Ascending aorta (tissue), 2 donors: Measurements from ENCODE around the gene ACTN1. TPM values are rescaled to one million over a fixed set of nuclear protein-coding genes. Genes with fewer than 3 reads are reported as not detected.

Experiments
- DNase-seq, 2 donors: peaks; one replicate each; pipeline ENCODE4 v3.0.0-alpha.2; 2019; ENCODE audit warnings: low spot score in 2 of 2
- H3K27ac ChIP-seq, 2 donors: fragments of 200-600 bp; sonication (generic); one replicate each; pipeline ENCODE4 v1.5.1; 2016 to 2017; ENCODE audit warnings: mild to moderate bottlenecking in 1 of 2
- H3K27me3 ChIP-seq: fragments of 200-600 bp; sonication (generic); one replicate; pipeline ENCODE4 v1.5.1; 2017
- H3K36me3 ChIP-seq, 2 donors: fragments of 200-600 bp; sonication (generic); one replicate each; pipeline ENCODE4 v1.5.1; 2016
- H3K4me1 ChIP-seq, 2 donors: fragments of 200-600 bp; sonication (generic); one replicate each; pipeline ENCODE4 v1.5.1; 2016 to 2017; ENCODE audit warnings: mild to moderate bottlenecking in 1 of 2
- H3K4me3 ChIP-seq, 2 donors: fragments of 200-600 bp; sonication (generic); one replicate each; pipeline ENCODE4 v1.5.1; 2016 to 2017; ENCODE audit warnings: mild to moderate bottlenecking in 1 of 2
- H3K9me3 ChIP-seq, 2 donors: fragments of 200-600 bp; sonication (generic); one replicate each; pipeline ENCODE4 v1.5.1; 2016
- intact Hi-C: fragments of 100-400 bp; cut with DNase I; formaldehyde crosslinking; loops from one replicate; pipeline ENCODE4 v1.15.1; 2023
- total RNA-seq: library from RNA; depleted of rRNA; stranded (reverse); fragments of >200 nt; gene quantifications from one replicate; pipeline ENCODE4 v1.1.0, GENCODE V29; 2016
- TF ChIP-seq, protein P1 (sequence below), 3 experiments: fragments of 200-600 bp in 2 of 3; fragments of 450-650 bp in 1 of 3; sonication (generic) in 2 of 3; IDR thresholded peaks; one replicate each; pipeline ENCODE4 v1.5.1; 2016 to 2019; ENCODE audit warnings: antibody characterized with exemption in 3 of 3, mild to moderate bottlenecking in 1 of 3, moderate library complexity in 1 of 3

The ACTN1 gene
- total RNA-seq, 1 donor from 2014 or later = 814 TPM

DNA sequence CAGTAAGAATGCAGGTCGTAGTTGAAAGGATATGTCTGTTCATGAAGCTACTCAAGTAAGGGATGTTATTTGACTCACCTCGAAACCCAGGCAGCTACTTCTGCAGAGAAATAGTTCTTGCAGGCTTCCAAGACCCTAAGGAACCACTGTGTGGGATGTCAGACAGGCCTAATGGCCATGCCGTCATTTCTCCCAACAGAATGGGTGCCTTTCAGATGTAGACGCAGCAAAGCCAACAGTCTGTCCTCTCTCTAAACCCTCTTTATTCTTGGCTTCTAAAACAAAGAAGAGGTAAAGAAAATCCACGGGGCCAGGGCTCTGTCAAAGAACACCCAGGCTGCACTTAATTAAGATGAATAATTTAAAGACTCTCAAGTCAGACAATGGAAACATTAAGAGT is 19.0 kb upstream of the ACTN1 start:
- H3K27ac ChIP-seq = no peak overlapping the region
- TF ChIP-seq, protein P1, sequence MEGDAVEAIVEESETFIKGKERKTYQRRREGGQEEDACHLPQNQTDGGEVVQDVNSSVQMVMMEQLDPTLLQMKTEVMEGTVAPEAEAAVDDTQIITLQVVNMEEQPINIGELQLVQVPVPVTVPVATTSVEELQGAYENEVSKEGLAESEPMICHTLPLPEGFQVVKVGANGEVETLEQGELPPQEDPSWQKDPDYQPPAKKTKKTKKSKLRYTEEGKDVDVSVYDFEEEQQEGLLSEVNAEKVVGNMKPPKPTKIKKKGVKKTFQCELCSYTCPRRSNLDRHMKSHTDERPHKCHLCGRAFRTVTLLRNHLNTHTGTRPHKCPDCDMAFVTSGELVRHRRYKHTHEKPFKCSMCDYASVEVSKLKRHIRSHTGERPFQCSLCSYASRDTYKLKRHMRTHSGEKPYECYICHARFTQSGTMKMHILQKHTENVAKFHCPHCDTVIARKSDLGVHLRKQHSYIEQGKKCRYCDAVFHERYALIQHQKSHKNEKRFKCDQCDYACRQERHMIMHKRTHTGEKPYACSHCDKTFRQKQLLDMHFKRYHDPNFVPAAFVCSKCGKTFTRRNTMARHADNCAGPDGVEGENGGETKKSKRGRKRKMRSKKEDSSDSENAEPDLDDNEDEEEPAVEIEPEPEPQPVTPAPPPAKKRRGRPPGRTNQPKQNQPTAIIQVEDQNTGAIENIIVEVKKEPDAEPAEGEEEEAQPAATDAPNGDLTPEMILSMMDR (IDR thresholded peaks at IDR 0.05) = no peak
- intact Hi-C loops = no loop called here
- H3K4me3 ChIP-seq = no peak overlapping the region
- H3K9me3 ChIP-seq = no peaks in the 10 kb centered on the region
- DNase-seq = no peak
- no peaks in the 10 kb centered on the region for H3K4me1 ChIP-seq
- H3K36me3 ChIP-seq = no peaks in the 10 kb centered on the region
- no peaks in the 10 kb centered on the region for H3K27me3 ChIP-seq

DNA sequence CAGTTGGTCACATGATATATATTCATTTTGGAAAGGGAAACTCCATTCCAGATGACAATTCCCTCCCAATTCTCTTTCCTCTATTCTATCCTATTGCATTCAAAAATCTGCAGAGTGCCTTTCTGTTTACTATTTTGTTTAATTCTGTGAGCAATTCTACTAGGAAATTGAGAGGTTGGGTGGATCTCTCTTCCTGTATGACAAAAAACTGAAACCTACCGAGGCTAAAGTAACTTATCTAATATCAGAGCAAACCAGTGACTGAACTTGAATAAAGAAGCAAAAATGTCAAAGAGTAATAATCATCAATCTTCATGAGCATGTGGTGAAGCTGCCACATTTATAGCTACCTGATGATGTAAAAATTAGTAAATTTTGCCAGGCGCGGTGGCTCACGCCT is 16.6 kb upstream of the ACTN1 start:
- no peak for DNase-seq
- H3K27me3 ChIP-seq = no peaks in the 10 kb centered on the region
- TF ChIP-seq, protein P1 (IDR thresholded peaks at IDR 0.05) = no peak
- intact Hi-C loops = no loop called here
- no peaks in the 10 kb centered on the region for H3K36me3 ChIP-seq
- no peak overlapping the region for H3K27ac ChIP-seq
- no peak overlapping the region for H3K4me3 ChIP-seq
- no peaks in the 10 kb centered on the region for H3K9me3 ChIP-seq
- H3K4me1 ChIP-seq = no peaks in the 10 kb centered on the region

- TF ChIP-seq, protein P1 (IDR thresholded peaks at IDR 0.05) = no peak
- DNase-seq = no peak
- Histone ChIP-seq H3K9me3 (no peaks in the 10 kb centered on the region), H3K27ac (no peak overlapping the region), H3K4me3 (no peak overlapping the region), H3K27me3 (no peaks in the 10 kb centered on the region), H3K4me1 (no peaks in the 10 kb centered on the region), H3K36me3 (no peaks in the 10 kb centered on the region)
- intact Hi-C loops = no loop called here
These were observed 15.0 kb upstream of the ACTN1 start for GRCh38 chr14:68994056-68994455.

GRCh38 chr14:68987653-68988036 is 8.5 kb upstream of the ACTN1 start:
- Histone ChIP-seq H3K4me1 (peaks cover 0 to 3% of the 10 kb centered on the region in 2 donors), H3K4me3 (no peak overlapping the region), H3K27me3 (no peaks in the 10 kb centered on the region), H3K9me3 (no peaks in the 10 kb centered on the region), H3K36me3 (no peaks in the 10 kb centered on the region), H3K27ac (no peak overlapping the region)
- DNase-seq = no peak
- TF ChIP-seq, protein P1 (IDR thresholded peaks at IDR 0.05) = no peak
- intact Hi-C loops = no loop called here

- TF ChIP-seq, protein P1 (IDR thresholded peaks at IDR 0.05) = no peak
- no peak overlapping the region for H3K27ac ChIP-seq
- intact Hi-C loops = no loop called here
These were observed 8.0 kb upstream of the ACTN1 start for GRCh38 chr14:68986926-68987652.

More at GRCh38 chr14:68986926-68987652, 8.0 kb upstream of the ACTN1 start:
- H3K4me3 ChIP-seq = no peak overlapping the region
- H3K9me3 ChIP-seq = no peaks in the 10 kb centered on the region
- DNase-seq = no peak
- no peaks in the 10 kb centered on the region for H3K27me3 ChIP-seq
- H3K4me1 ChIP-seq = peaks cover 0 to 8% of the 10 kb centered on the region in 2 donors
- H3K36me3 ChIP-seq = no peaks in the 10 kb centered on the region
